Caco-2 (cell line): ENCODE results near the gene KIAA1671. TPM values are rescaled to one million over a fixed set of nuclear protein-coding genes. Genes with fewer than 3 reads are reported as not detected.

ENCODE experiments used
- BruUV-seq: library from RNA; stranded (reverse); fragments of 400-500 nt; replicated peaks from 2 replicates; lab custom pipeline; 2021; lab: Mats Ljungman, UMichigan
- CTCF ChIA-PET: fragments of 300-600 bp; sonication (Branson Sonifier 250); formaldehyde crosslinking; loops from one replicate; lab custom pipeline; 2022; ENCODE audit warnings: antibody characterized with exemption; lab: Charles Lee
- POLR2A ChIA-PET: fragments of 300-600 bp; sonication (Branson Sonifier 250); formaldehyde crosslinking; loops from one replicate; lab custom pipeline; 2022; ENCODE audit warnings: antibody characterized with exemption; lab: Charles Lee
- DNase-seq, 2 experiments: peaks; one replicate each; pipeline versions ENCODE4 v3.0.0 to v3.0.0-alpha.2; 2020 to 2022
- H3K27me3 ChIP-seq: replicated peaks from 2 replicates; pipeline ENCODE4 v1.6.0; 2011; ENCODE audit warnings: low read length; ENCODE audit not compliant: control insufficient read depth, insufficient read depth
- H3K36me3 ChIP-seq: 2 replicates; pipeline ENCODE4 v1.5.1; 2011; ENCODE audit warnings: low read length; ENCODE audit not compliant: control insufficient read depth, insufficient read depth
- H3K4me1 ChIP-seq: fragments of 250-450 bp; sonication (Bioruptor Pico); 2 replicates; pipeline ENCODE4 v1.5.1; 2020; ENCODE audit warnings: mild to moderate bottlenecking
- H3K4me3 ChIP-seq: 2 replicates; pipeline ENCODE4 v1.5.1; 2011; ENCODE audit warnings: low read depth, mild to moderate bottlenecking, control low read depth, low read length
- H3K9me3 ChIP-seq: fragments of 250-450 bp; sonication (Bioruptor Pico); 2 replicates; pipeline ENCODE4 v1.5.1; 2020; ENCODE audit warnings: mild to moderate bottlenecking, moderate library complexity
- H3K27ac Mint-ChIP-seq: one replicate; pipeline ENCODE4 v1.8.0; 2022; ENCODE audit warnings: mixed read lengths; ENCODE audit not compliant: unreplicated experiment
- H3K27me3 Mint-ChIP-seq: one replicate; pipeline ENCODE4 v1.8.0; 2022; ENCODE audit warnings: mixed read lengths; ENCODE audit not compliant: insufficient read depth, unreplicated experiment
- H3K36me3 Mint-ChIP-seq: one replicate; pipeline ENCODE4 v1.8.0; 2022; ENCODE audit warnings: mild to moderate bottlenecking, mixed read lengths; ENCODE audit not compliant: insufficient read depth, unreplicated experiment
- H3K4me1 Mint-ChIP-seq: one replicate; pipeline ENCODE4 v1.8.0; 2022; ENCODE audit warnings: low read depth, mixed read lengths; ENCODE audit not compliant: unreplicated experiment
- H3K4me3 Mint-ChIP-seq: one replicate; pipeline ENCODE4 v1.8.0; 2022; ENCODE audit warnings: mild to moderate bottlenecking, moderate library complexity, mixed read lengths; ENCODE audit not compliant: unreplicated experiment
- H3K9me3 Mint-ChIP-seq: one replicate; pipeline ENCODE4 v1.8.0; 2022; ENCODE audit warnings: mixed read lengths; ENCODE audit not compliant: unreplicated experiment
- CTCF ChIP-seq, 2 experiments: fragments of 200-600 bp in 1 of 2; IDR thresholded peaks; 1 replicate in 1 of 2; 2 replicates in 1 of 2; pipeline versions ENCODE4 v1.5.1 to v1.8.0; 2011 to 2022; ENCODE audit warnings: antibody characterized with exemption in 1 of 2, control low read depth in 1 of 2, inconsistent platforms in 1 of 2, low read depth in 1 of 2, low read length in 1 of 2, mild to moderate bottlenecking in 1 of 2, moderate library complexity in 1 of 2; ENCODE audit not compliant: insufficient read depth in 1 of 2, severe bottlenecking in 1 of 2, unreplicated experiment in 1 of 2
- intact Hi-C: fragments of 100-400 bp; cut with micrococcal nuclease; formaldehyde crosslinking; loops from one replicate; pipeline ENCODE4 v1.10.0; 2022; ENCODE audit not compliant: unreplicated experiment
- total RNA-seq: library from RNA; stranded (reverse); gene quantifications from 2 replicates; pipeline ENCODE4 v1.2.3, GENCODE V29; 2022

KIAA1671 gene
- total RNA-seq, 1 experiment from 2014 or later: 28.6 TPM

GRCh38 chr22:24926849-24927579 lies 25.5 kb upstream of the KIAA1671 start:
- no peak overlapping the region for H3K4me3 ChIP-seq
- DNase-seq: no peak
- H3K4me1 ChIP-seq: peaks cover 5% of the 10 kb centered on the region; the same call in 1 of the 2 replicates
- BruUV-seq: no TSS peak
- H3K36me3 ChIP-seq: no peaks in the 10 kb centered on the region
- TF ChIP-seq CTCF (IDR thresholded peaks at IDR 0.05; ENCODE audit: insufficient read depth in 1 of 2, low read depth in 1 of 2, low read length in 1 of 2, severe bottlenecking in 1 of 2, unreplicated experiment in 1 of 2): no peak
- no peaks in the 10 kb centered on the region for H3K27me3 ChIP-seq
- intact Hi-C loops: no loop called here
- no peaks in the 10 kb centered on the region for H3K9me3 ChIP-seq
- Mint-ChIP-seq H3K4me3 (no peak overlapping the region), H3K9me3 (no peaks in the 10 kb centered on the region), H3K4me1 (peaks cover 11% of the 10 kb centered on the region), H3K27me3 (no peaks in the 10 kb centered on the region), H3K36me3 (peaks cover 5% of the 10 kb centered on the region), H3K27ac (no peak overlapping the region)
- POLR2A ChIA-PET: no interaction called here
- CTCF ChIA-PET: no interaction called here

- Mint-ChIP-seq H3K4me3 (no peak overlapping the region), H3K9me3 (no peaks in the 10 kb centered on the region), H3K36me3 (peaks cover 5% of the 10 kb centered on the region), H3K4me1 (peaks cover 11% of the 10 kb centered on the region), H3K27me3 (no peaks in the 10 kb centered on the region), H3K27ac (no peak overlapping the region)
- no peaks in the 10 kb centered on the region for H3K36me3 ChIP-seq
- H3K9me3 ChIP-seq: no peaks in the 10 kb centered on the region
- H3K4me3 ChIP-seq: no peak overlapping the region
- intact Hi-C loops: no loop called here
- BruUV-seq: no TSS peak
- H3K4me1 ChIP-seq: peaks cover 5% of the 10 kb centered on the region; the same call in 1 of the 2 replicates
- ChIA-PET CTCF (no interaction called here), POLR2A (no interaction called here)
- TF ChIP-seq CTCF (IDR thresholded peaks at IDR 0.05; ENCODE audit: insufficient read depth in 1 of 2, low read depth in 1 of 2, low read length in 1 of 2, severe bottlenecking in 1 of 2, unreplicated experiment in 1 of 2): no peak
- no peaks in the 10 kb centered on the region for H3K27me3 ChIP-seq
- no peak for DNase-seq
Measured at GRCh38 chr22:24928322-24928721, 24.2 kb upstream of the KIAA1671 start.

- no peak for TF ChIP-seq CTCF (IDR thresholded peaks at IDR 0.05; ENCODE audit: insufficient read depth in 1 of 2, low read depth in 1 of 2, low read length in 1 of 2, severe bottlenecking in 1 of 2, unreplicated experiment in 1 of 2)
- H3K9me3 ChIP-seq: no peaks in the 10 kb centered on the region
- peaks cover 5% of the 10 kb centered on the region; the same call in 1 of the 2 replicates for H3K4me1 ChIP-seq
- ChIA-PET POLR2A (no interaction called here), CTCF (interaction anchor here (0.6 to 0.7 kb wide), 2 partner anchors 10 to 126 kb away, joined by 3 to 4 read pairs; no protein-coding TSS in a partner anchor)
- Mint-ChIP-seq H3K4me3 (no peak overlapping the region), H3K9me3 (no peaks in the 10 kb centered on the region), H3K36me3 (peaks cover 5% of the 10 kb centered on the region), H3K27ac (no peak overlapping the region), H3K4me1 (peaks cover 11% of the 10 kb centered on the region), H3K27me3 (no peaks in the 10 kb centered on the region)
- no peaks in the 10 kb centered on the region for H3K27me3 ChIP-seq
- H3K36me3 ChIP-seq: no peaks in the 10 kb centered on the region
- DNase-seq: no peak
- intact Hi-C loops: no loop called here
- no peak overlapping the region for H3K4me3 ChIP-seq
- BruUV-seq: no TSS peak
Measured at GRCh38 chr22:24930678-24931077, 21.8 kb upstream of the KIAA1671 start.
